Measurements from ENCODE around the gene CLEC12A. TPM values are rescaled to one million over a fixed set of nuclear protein-coding genes. Genes with fewer than 3 reads are reported as not detected.
"Not testable (repeated sequence)": the region's sequence is repeated elsewhere in the genome, so short reads cannot be mapped to it uniquely, and the experiment has no call there.

CLEC12A gene
- total RNA-seq, 2 experiments from 2014 or later = not detected

- intact Hi-C loops (cut with DNase I, micrococcal nuclease) = no loop called here
- CTCF ChIA-PET = no interaction called here
- Mint-ChIP-seq H3K4me3 (no peak overlapping the region), H3K9me3 (ENCODE audit: low read depth) (peaks cover 3% of the 10 kb centered on the region), H3K27me3 (peaks cover 5% of the 10 kb centered on the region), H3K27ac (no peak overlapping the region), H3K4me1 (no peaks in the 10 kb centered on the region), H3K36me3 (ENCODE audit: low read depth) (no peaks in the 10 kb centered on the region)
- POLR2A ChIA-PET = no interaction called here
- DNase-seq (no peak), ATAC-seq (no peak)
Observed at GRCh38 chr12:9969673-9970072, 1.5 kb upstream of the CLEC12A start.

- no peaks in the 10 kb centered on the region for H3K36me3 Mint-ChIP-seq (ENCODE audit: low read depth)
- CTCF ChIA-PET = no interaction called here
- peaks cover 5% of the 10 kb centered on the region for H3K27me3 Mint-ChIP-seq
Observed at GRCh38 chr12:9973949-9974348, 2.7 kb downstream of the CLEC12A start.

GRCh38 chr12:9974731-9975130 is 3.5 kb downstream of the CLEC12A start:
- POLR2A ChIA-PET; CTCF ChIA-PET; H3K36me3 Mint-ChIP-seq (ENCODE audit: low read depth); H3K27me3 Mint-ChIP-seq; H3K9me3 Mint-ChIP-seq (ENCODE audit: low read depth); H3K27ac Mint-ChIP-seq; ATAC-seq; H3K4me1 Mint-ChIP-seq; DNase-seq; H3K4me3 Mint-ChIP-seq; intact Hi-C loops (cut with DNase I, micrococcal nuclease): not testable (repeated sequence)

More at GRCh38 chr12:9973949-9974348, 2.7 kb downstream of the CLEC12A start:
- no peak for DNase-seq
- Mint-ChIP-seq H3K9me3 (ENCODE audit: low read depth) (no peaks in the 10 kb centered on the region), H3K27ac (no peak overlapping the region), H3K4me1 (no peaks in the 10 kb centered on the region), H3K4me3 (no peak overlapping the region)
- POLR2A ChIA-PET = no interaction called here
- ATAC-seq = no peak
- intact Hi-C loops (cut with DNase I, micrococcal nuclease) = no loop called here

GRCh38 chr12:9975614-9976013 is 4.4 kb downstream of the CLEC12A start:
- H3K4me3 Mint-ChIP-seq = no peak overlapping the region
- intact Hi-C loops (cut with DNase I, micrococcal nuclease) = no loop called here
- H3K27me3 Mint-ChIP-seq = peaks cover 5% of the 10 kb centered on the region
- DNase-seq (no peak), ATAC-seq (no peak)
- H3K36me3 Mint-ChIP-seq (ENCODE audit: low read depth) = no peaks in the 10 kb centered on the region
- H3K4me1 Mint-ChIP-seq = no peaks in the 10 kb centered on the region
- POLR2A ChIA-PET = no interaction called here
- CTCF ChIA-PET = no interaction called here
- no peak overlapping the region for H3K27ac Mint-ChIP-seq
- no peaks in the 10 kb centered on the region for H3K9me3 Mint-ChIP-seq (ENCODE audit: low read depth)

- H3K4me1 Mint-ChIP-seq; ATAC-seq; H3K9me3 Mint-ChIP-seq (ENCODE audit: low read depth); DNase-seq; intact Hi-C loops (cut with DNase I, micrococcal nuclease); H3K36me3 Mint-ChIP-seq (ENCODE audit: low read depth); H3K4me3 Mint-ChIP-seq; POLR2A ChIA-PET; CTCF ChIA-PET; H3K27ac Mint-ChIP-seq; H3K27me3 Mint-ChIP-seq: not testable (repeated sequence)
Observed at GRCh38 chr12:9976626-9977025, 5.4 kb downstream of the CLEC12A start.

GRCh38 chr12:9977916-9978315 is 6.7 kb downstream of the CLEC12A start:
- DNase-seq (no peak), ATAC-seq (no peak)
- Mint-ChIP-seq H3K4me1 (no peaks in the 10 kb centered on the region), H3K27ac (no peak overlapping the region), H3K9me3 (ENCODE audit: low read depth) (no peaks in the 10 kb centered on the region), H3K4me3 (no peak overlapping the region), H3K36me3 (ENCODE audit: low read depth) (no peaks in the 10 kb centered on the region), H3K27me3 (peaks cover 5% of the 10 kb centered on the region)
- POLR2A ChIA-PET = no interaction called here
- intact Hi-C loops (cut with DNase I, micrococcal nuclease) = no loop called here
- CTCF ChIA-PET = interaction anchor here (0.5 to 1.1 kb wide), 3 partner anchors 16 to 233 kb away, joined by 3 read pairs; no protein-coding TSS in a partner anchor

GRCh38 chr12:9980126-9980525 is 8.9 kb downstream of the CLEC12A start:
- intact Hi-C loops (cut with DNase I, micrococcal nuclease) = no loop called here
- ATAC-seq = no peak
- Mint-ChIP-seq H3K27me3 (no peaks in the 10 kb centered on the region), H3K4me1 (no peaks in the 10 kb centered on the region), H3K9me3 (ENCODE audit: low read depth) (no peaks in the 10 kb centered on the region), H3K27ac (no peak overlapping the region), H3K36me3 (ENCODE audit: low read depth) (no peaks in the 10 kb centered on the region), H3K4me3 (no peak overlapping the region)
- ChIA-PET POLR2A (no interaction called here), CTCF (interaction anchor here (0.7 kb wide), 1 partner anchor 431 kb away, joined by 3 read pairs; no protein-coding TSS in a partner anchor)
- DNase-seq = no peak

GRCh38 chr12:9991876-9992275 is 20.7 kb downstream of the CLEC12A start:
- POLR2A ChIA-PET = no interaction called here

GRCh38 chr12:9992296-9992695 is 21.1 kb downstream of the CLEC12A start:
- Mint-ChIP-seq H3K4me3 (no peak overlapping the region), H3K9me3 (ENCODE audit: low read depth) (no peaks in the 10 kb centered on the region), H3K27me3 (peaks cover 19% of the 10 kb centered on the region), H3K36me3 (ENCODE audit: low read depth) (no peaks in the 10 kb centered on the region), H3K4me1 (no peaks in the 10 kb centered on the region), H3K27ac (no peak overlapping the region)
- CTCF ChIA-PET = no interaction called here
- POLR2A ChIA-PET = no interaction called here
- ATAC-seq (no peak), DNase-seq (no peak)
- intact Hi-C loops (cut with DNase I, micrococcal nuclease) = no loop called here

More at GRCh38 chr12:9991876-9992275, 20.7 kb downstream of the CLEC12A start:
- H3K27ac Mint-ChIP-seq = no peak overlapping the region
- no peak for DNase-seq
- intact Hi-C loops (cut with DNase I, micrococcal nuclease) = no loop called here
- no peaks in the 10 kb centered on the region for H3K36me3 Mint-ChIP-seq (ENCODE audit: low read depth)
- H3K9me3 Mint-ChIP-seq (ENCODE audit: low read depth) = no peaks in the 10 kb centered on the region
- no peak overlapping the region for H3K4me3 Mint-ChIP-seq
- CTCF ChIA-PET = interaction anchor here (1.3 kb wide), 1 partner anchor 8 kb away, joined by 6 read pairs; no protein-coding TSS in a partner anchor
- peaks cover 19% of the 10 kb centered on the region for H3K27me3 Mint-ChIP-seq
- ATAC-seq = no peak
- H3K4me1 Mint-ChIP-seq = no peaks in the 10 kb centered on the region

- ATAC-seq (no peak), DNase-seq (no peak)
- H3K27me3 Mint-ChIP-seq = peaks cover 3% of the 10 kb centered on the region
- intact Hi-C loops (cut with DNase I, micrococcal nuclease) = no loop called here
- POLR2A ChIA-PET = no interaction called here
- no peak within 1 kb of the TSS for H3K4me3 Mint-ChIP-seq
- H3K4me1 Mint-ChIP-seq = no peaks in the 10 kb centered on the region
- CTCF ChIA-PET = interaction anchor here (0.6 to 1.5 kb wide), 5 partner anchors 8 to 185 kb away, joined by 3 to 6 read pairs (median 3); partner anchors contain the start of gene CLEC12B
- H3K36me3 Mint-ChIP-seq (ENCODE audit: low read depth) = no peaks in the 10 kb centered on the region
- H3K9me3 Mint-ChIP-seq (ENCODE audit: low read depth) = no peaks in the 10 kb centered on the region
- no peak within 1 kb of the TSS for H3K27ac Mint-ChIP-seq
Observed at GRCh38 chr12:9999016-9999415, 27.8 kb downstream of the CLEC12A start, which contains the start of gene CLEC1B. Gene CLEC1B (minus strand): TSS chr12:9999121. CDS start chr12:9999100, 21 bp downstream.

- no peak overlapping the region for H3K4me3 Mint-ChIP-seq
- H3K9me3 Mint-ChIP-seq (ENCODE audit: low read depth) = no peaks in the 10 kb centered on the region
- ChIA-PET CTCF (no interaction called here), POLR2A (no interaction called here)
- DNase-seq (no peak), ATAC-seq (no peak)
- intact Hi-C loops (cut with DNase I, micrococcal nuclease) = loop anchor here in 1 of 2 experiments (10.0 kb wide), 1 partner anchor 186 kb away; no protein-coding TSS in a partner anchor
- no peaks in the 10 kb centered on the region for H3K27me3 Mint-ChIP-seq
- no peaks in the 10 kb centered on the region for H3K4me1 Mint-ChIP-seq
- no peak overlapping the region for H3K27ac Mint-ChIP-seq
- no peaks in the 10 kb centered on the region for H3K36me3 Mint-ChIP-seq (ENCODE audit: low read depth)
Observed at GRCh38 chr12:10001171-10001776, 30.1 kb downstream of the CLEC12A start.

- Mint-ChIP-seq H3K36me3 (ENCODE audit: low read depth) (no peaks in the 10 kb centered on the region), H3K27ac (no peak overlapping the region), H3K4me1 (no peaks in the 10 kb centered on the region), H3K9me3 (ENCODE audit: low read depth) (no peaks in the 10 kb centered on the region), H3K27me3 (peaks cover 7% of the 10 kb centered on the region), H3K4me3 (no peak overlapping the region)
- ChIA-PET CTCF (interaction anchor here (0.8 to 3.8 kb wide), 4 partner anchors 10 to 199 kb away, joined by 3 to 15 read pairs (median 4); no protein-coding TSS in a partner anchor), POLR2A (interaction anchor here (0.7 kb wide), 1 partner anchor 52 kb away, joined by 4 read pairs; no protein-coding TSS in a partner anchor)
- DNase-seq (no peak), ATAC-seq (no peak)
- intact Hi-C loops (cut with DNase I, micrococcal nuclease) = loop anchor here in 1 of 2 experiments (5.0 kb wide), 1 partner anchor 130 kb away; no protein-coding TSS in a partner anchor
Observed at GRCh38 chr12:10012630-10013330, 41.6 kb downstream of the CLEC12A start.
